Stimulated activated CD8-positive, alpha-beta memory T cell treated with anti-CD3 and anti-CD28 coated beads, Interleukin-2, amount 100 ng/mL, for 48 hours (primary cell): ENCODE data around the gene DPAGT1.

Source experiments
- DNase-seq, 2 donors: peaks; one replicate each; pipeline ENCODE4 v3.0.0-alpha.2; 2020; ENCODE audit warnings: low read depth in 2 of 2

Gene DPAGT1

GRCh38 chr11:119057000-119057769, 44.5 kb downstream of the DPAGT1 start, which contains the start of gene HYOU1:
HYOU1 (minus strand) TSS chr11:119057205; CDS start chr11:119056160, 1,045 bp downstream.
- peak; percentile 98 to 100 for DNase-seq

- DNase-seq = peak; percentile 9 to 18
Measured at GRCh38 chr11:119056421-119056999, 45.1 kb downstream of the DPAGT1 start.

DNA sequence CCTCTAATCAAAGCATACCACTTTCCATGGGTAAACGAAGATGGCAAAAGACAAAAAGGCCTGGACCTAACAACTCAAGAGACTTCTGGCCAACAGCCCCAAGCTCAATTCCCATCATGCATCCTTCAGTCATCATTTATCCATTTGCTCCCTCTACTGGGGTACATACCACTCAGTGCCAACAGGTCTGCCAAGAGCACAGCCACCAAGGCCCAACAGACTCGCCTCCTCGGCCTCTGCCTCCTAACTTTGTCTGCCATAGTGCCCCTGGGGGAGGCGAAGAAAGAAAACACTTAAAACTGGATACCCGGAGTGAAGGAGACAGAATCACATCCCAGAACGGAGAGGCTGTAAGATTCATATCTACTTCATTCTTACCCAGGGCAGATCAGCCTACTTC, 45.8 kb downstream of the DPAGT1 start:
- no peak for DNase-seq

- no peak for DNase-seq
Measured at GRCh38 chr11:119054418-119054817, 47.2 kb downstream of the DPAGT1 start.

- no peak for DNase-seq
Measured at GRCh38 chr11:119052163-119052814, 49.4 kb downstream of the DPAGT1 start.

GRCh38 chr11:119051440-119052162, 50.1 kb downstream of the DPAGT1 start:
- no peak for DNase-seq

DNA sequence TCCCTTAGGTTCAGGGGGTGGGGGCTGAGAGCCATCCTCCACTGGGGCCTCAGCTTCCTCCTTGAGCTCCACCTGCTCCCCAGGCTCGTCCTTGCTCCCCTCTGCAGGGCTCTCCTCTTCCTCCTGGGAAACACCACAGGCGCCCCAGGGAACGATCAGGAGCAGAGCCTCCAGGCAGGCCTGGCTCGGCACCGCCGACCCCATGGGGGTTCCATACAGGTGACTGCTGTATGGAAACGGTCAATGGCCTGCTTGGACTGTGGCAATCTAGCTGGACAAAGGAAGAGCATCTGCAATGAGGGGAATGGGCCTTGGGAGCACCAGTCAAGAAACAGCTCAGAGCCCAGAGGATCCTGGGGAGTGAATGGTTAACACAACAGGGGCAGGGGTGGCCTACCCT, 52.6 kb downstream of the DPAGT1 start:
- DNase-seq = no peak

- no peak for DNase-seq
Measured at GRCh38 chr11:119048644-119049043, 53.0 kb downstream of the DPAGT1 start.

DNA sequence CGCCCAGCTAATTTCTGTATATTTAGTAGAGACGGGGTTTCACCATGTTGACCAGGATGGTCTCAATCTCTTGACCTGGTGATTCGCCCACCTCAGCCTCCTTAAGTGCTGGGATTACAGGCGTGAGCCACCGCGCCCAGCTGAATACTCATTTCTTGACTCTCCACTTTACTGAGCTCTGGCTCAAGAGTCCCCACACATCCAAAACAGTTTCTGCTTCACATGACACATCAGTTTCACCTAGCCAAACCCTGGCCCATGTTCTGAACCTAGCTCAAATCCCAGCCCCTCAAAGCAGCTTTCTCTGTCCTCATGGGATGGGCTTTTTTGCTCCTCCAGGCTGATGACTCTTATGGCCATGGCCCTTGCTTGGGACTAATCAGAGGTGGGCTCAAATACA, 54.4 kb downstream of the DPAGT1 start:
- no peak for DNase-seq
